Renal cortical epithelial cell (primary cell): ENCODE measurements around the gene SIRT3. TPM values are rescaled to one million over a fixed set of nuclear protein-coding genes. Genes with fewer than 3 reads are reported as not detected.

ENCODE experiments used
- total RNA-seq: library from RNA; depleted of rRNA; stranded (reverse); fragments of >200 nt; gene quantifications from 2 replicates; pipeline ENCODE4 v1.2.3, GENCODE V29; 2014

Gene SIRT3
- total RNA-seq, 1 donor from 2014 or later: 10.0 TPM

Other genes starting within 250 kb of the SIRT3 start
- 0.55 TPM in 1 of 2 replicates, not detected in the other for gene SCGB1C1, start 43.3 kb downstream of the SIRT3 start, total RNA-seq
- gene BET1L, start 28.9 kb downstream of the SIRT3 start, total RNA-seq: 18.9 and 23.7 TPM in 2 replicates
- 144 and 162 TPM in 2 replicates for gene RIC8A, start 28.6 kb downstream of the SIRT3 start, total RNA-seq
- 74.2 and 172 TPM in 2 replicates for gene PSMD13, start 634 bp upstream of the SIRT3 start, total RNA-seq
- not detected in 2 replicates for gene NLRP6, start 42.1 kb upstream of the SIRT3 start, total RNA-seq
- 8.8 and 12.9 TPM in 2 replicates for gene PGGHG, start 52.8 kb upstream of the SIRT3 start, total RNA-seq
- not detected in 2 replicates for gene IFITM5, start 63.2 kb upstream of the SIRT3 start, total RNA-seq
- 13.5 and 126 TPM in 2 replicates for gene IFITM2, start 71.5 kb upstream of the SIRT3 start, total RNA-seq
- gene IFITM1, start 77.7 kb upstream of the SIRT3 start, total RNA-seq: 7.6 and 53.5 TPM in 2 replicates
- gene IFITM3, start 84.5 kb upstream of the SIRT3 start, total RNA-seq: 14.9 and 70.2 TPM in 2 replicates
- gene B4GALNT4, start 133.2 kb upstream of the SIRT3 start, total RNA-seq: 4.0 and 4.5 TPM in 2 replicates
- 1.7 and 13.7 TPM in 2 replicates for gene PKP3, start 157.9 kb upstream of the SIRT3 start, total RNA-seq
- gene SIGIRR, start 178.7 kb upstream of the SIRT3 start, total RNA-seq: 5.4 and 41.5 TPM in 2 replicates
- gene ANO9, start 205.7 kb upstream of the SIRT3 start, total RNA-seq: 9.2 and 10.8 TPM in 2 replicates
- 25.9 and 40.7 TPM in 2 replicates for gene PTDSS2, start 213.9 kb upstream of the SIRT3 start, total RNA-seq